Measurements from ENCODE around the gene IMMP2L.
"Not testable (repeated sequence)": the region's sequence is repeated elsewhere in the genome, so short reads cannot be mapped to it uniquely, and the experiment has no call there.

The IMMP2L gene

DNA sequence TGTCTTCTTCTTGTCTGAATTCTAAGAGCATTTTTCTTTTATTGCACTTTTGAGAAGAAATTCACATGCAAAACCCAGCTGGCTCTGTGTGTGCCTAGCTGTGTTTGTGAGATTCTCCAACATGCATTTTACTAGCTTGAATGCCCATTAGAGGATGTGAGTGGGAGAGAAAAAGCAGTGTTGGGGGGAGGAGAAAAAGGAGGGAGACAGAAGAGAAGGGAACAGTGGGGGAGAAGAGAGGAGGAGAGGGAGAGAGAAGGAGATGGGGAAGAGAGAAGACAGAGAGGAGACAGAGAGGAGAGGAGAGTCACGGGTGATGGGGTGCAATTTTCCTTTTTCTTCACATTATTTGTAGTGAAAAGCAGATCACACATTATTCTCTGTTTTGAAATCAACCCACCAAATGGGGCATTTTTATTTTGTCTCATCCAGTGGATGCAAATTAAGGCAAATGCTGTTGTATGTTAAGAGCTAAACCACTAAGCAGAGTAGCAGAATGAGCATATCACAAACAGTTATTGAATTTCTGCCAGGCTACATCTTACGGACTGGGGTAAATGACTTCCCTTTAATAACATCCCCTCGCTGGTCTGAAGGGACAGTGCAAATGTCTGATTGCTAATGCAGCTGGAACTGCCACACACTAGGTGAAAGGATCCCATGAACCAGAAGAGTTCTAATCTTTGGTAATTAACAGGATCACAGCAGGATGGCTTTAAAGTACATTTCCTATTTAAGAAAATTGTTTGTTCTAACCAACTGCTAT, 470.5 kb downstream of the IMMP2L start:
- no peak for FAIRE-seq

DNA sequence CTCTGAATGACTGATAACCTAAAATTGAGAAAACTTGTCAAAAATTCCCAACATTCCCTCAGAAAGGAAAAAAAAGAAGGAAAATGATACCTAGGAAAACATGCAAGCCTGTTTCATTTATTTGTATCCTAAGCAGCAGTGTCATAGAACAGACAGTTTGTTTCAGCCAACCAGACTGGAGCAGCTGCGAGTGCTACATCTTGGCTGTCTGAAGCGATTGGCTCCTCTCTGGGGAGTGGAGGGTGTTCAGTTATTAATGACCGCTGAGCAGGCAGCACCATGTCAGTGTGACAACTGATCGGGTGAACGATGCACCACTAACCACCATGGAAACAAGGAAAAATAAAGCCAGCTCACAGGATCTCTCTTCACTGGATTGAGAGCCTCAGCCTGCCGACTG, 471.4 kb downstream of the IMMP2L start, which contains the start of gene LRRN3:
Gene LRRN3 (plus strand): TSS at position 282 of the 400 bp plus-strand sequence. CDS start 31,646 bp downstream, outside the sequence.
- FAIRE-seq = no peak

DNA sequence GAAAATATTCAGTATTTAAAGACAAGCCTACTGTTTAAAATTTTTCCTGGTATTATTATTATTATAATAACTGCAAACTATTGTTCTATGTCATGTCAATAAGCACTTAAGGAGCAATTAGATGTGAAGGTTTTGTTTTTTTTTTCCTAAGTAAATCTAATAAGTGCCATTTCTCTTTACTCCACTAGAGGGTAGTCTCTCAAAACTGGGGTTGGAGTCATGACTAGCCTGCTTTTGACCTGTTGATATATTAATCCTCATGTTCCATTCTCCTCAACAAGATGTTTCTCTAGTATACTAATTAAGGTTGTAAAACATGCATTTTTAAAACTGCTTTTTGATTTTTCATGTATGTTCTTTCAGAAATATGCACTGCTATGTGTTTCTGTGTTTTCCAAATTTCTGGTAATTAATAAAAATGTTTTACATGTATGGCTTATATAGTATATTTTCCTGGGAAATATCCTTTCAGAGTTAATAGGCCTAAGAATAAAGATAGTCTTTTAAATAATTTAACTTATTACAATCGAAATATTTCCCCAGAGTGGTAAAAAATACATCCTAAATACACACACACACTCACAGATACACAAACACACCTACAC, 472.4 kb downstream of the IMMP2L start:
- peak; percentile 87 for FAIRE-seq

DNA sequence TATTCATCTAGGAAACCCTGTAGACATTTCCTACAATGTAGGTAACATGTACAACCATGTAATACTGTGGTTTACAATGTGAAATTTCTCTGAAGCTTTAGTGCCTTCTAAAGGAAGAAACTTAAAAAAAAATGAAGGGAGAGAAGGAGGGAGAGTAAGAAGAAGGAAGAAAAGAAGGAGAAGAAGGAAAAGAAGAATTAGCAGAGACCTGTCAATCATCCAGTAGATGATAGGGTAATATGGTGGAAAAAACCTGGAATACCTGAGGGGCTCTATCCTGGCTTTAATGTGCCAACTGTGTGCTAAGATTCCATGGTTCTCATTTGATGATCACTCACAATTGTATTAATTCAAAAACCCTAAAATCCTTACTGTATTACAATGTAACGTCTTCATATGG, 474.0 kb downstream of the IMMP2L start:
- no peak for FAIRE-seq

DNA sequence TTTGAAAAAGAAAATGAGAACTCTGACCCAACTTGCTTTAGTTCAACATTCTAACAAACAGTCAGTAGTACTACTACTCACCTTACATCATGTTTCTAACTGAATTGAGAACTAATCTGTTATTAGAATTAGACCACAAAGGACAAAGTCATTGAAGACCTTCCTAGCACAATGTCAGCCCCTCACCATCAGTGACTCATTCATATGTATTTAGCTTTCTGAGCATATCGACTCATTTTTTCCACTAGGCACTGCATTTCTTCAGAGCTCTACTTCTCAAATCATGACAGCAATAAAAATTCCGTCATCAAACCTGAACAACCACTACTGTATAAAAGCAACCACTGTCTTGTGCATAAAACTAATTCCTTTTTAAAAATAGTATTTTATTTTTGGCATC, 475.8 kb downstream of the IMMP2L start:
- no peak for FAIRE-seq

DNA sequence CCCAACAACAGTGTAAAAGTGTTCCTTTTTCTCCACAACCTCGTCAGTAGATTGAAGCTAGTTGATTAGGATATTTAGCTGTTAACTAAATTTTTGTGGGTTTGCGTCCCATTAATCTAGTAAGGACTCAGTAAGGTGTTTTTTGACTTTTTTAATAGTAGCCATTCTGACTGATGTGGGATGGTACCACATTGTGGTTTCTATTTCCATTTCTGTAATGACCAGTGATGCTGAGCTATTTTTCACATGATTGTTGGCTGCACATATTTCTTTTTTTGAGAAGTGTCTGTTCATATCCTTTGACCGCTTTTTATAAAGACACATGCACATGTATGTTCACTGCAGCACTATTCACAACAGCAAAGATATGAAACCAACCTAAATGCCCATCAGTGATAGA, 476.9 kb downstream of the IMMP2L start:
- no peak for FAIRE-seq

DNA sequence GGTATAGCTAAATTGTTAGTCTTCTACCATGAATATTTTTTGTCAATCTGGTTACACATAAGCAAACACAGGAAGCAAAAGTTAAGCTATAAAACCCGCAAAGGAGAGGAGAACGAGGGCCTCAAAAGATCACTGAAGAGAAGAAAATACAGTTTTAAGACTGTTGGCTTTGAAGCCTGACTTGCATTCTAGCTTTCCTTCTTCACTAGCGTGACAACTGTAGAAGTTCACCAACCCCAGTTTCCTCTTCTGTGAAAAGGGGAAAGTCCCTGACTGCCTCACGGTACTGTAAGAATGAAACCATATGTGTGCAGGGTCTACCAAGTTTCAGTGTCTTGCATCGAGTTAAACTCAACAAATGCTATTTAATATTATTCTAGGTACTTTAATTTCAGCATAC, 478.9 kb downstream of the IMMP2L start:
- FAIRE-seq = no peak

DNA sequence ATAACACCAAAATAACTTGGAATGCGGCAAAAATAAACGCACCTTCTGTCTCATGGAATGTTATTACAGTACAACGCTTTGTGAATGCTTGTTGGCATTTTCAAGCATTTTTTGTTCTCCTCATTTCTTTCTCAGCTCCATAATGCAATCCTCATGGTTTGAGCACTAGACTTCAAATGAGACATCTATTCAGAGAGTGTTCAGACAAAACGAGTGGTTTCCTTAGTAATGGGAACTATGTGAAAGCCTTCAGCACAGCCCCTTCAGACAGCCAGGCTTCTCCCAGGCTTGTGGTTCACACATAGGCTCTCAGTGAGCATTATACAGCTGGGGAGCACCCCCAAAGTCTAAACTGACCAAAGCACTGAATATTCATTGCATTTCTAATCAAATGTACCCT, 479.9 kb downstream of the IMMP2L start:
- FAIRE-seq = no peak

DNA sequence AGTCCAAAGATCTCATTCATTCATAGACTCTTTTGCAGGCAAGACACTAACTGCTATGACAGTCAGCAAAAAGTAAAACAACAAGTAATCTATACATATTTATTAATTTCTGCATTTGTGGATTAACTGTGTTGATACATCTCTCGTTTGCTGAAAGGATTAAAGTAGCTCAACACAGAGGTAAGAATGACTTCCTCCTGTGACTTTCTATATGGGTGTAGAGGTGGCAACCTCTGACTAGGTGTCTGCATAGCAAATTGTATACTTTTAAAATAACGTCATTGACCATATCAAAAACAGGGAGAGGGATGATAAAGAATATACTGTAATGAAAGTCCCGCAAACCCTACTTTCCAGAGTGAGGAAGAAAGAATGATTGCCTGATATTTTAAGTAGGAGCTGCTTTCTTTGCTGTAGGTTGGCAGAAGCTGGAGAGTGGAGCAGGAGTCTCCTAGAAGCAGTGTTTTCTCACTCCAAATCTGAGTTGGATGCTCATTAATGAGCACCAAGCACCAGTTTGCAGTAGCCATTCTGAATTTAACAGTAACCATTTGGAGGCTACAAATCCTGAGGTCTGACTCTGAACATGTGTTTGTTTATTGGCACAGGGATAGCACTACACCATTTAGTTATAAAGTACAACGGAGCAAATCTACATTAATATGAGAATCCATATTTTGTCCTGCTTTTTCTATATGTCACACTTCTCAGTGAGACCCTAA, 480.6 kb downstream of the IMMP2L start:
- no peak for FAIRE-seq

DNA sequence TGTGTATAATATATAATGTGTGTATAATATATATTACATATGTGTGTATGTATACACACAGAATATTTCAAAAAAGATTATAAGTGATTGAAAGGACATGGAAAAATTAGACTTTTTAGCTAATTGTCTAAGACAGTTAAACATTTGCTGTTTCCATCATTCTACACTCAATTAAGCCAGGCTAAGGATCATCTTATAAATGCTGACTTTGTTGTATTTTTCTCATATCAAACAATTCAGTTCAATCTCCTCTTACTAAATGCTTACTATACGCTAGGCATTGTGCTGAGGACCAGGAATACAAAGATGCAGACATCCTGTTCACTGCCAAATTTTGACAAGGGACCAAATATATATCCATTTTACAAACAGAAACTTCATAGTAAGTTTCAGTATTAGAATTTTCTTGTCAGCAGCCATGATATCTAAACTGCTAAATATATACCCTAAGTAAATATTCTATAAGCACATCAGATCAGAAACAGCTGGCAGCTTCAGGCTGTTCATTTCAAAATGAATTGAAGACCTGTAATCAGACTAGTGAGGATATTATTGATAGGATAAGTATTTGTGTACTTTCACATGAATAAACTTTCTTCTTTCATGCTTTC, 481.7 kb downstream of the IMMP2L start:
- FAIRE-seq = no peak

DNA sequence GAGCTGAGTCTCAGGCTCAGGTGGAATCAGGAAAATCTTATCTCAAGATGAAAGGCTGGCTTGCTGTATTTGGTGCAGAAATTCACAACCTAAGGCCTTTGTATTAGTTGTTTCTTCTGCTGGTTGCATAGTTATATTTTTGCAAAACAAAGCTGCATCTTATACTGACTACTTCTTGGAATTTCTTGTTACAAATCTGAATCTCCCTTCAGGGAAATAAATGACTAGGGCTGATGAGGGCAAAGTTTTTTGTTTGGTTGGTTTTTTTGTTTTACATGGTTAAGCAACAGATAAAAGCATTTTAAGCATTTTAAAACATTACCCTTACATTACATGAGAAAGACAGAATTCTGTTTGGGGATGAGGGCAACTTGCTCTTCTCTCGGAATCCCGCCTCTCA, 485.3 kb downstream of the IMMP2L start:
- no peak for FAIRE-seq

DNA sequence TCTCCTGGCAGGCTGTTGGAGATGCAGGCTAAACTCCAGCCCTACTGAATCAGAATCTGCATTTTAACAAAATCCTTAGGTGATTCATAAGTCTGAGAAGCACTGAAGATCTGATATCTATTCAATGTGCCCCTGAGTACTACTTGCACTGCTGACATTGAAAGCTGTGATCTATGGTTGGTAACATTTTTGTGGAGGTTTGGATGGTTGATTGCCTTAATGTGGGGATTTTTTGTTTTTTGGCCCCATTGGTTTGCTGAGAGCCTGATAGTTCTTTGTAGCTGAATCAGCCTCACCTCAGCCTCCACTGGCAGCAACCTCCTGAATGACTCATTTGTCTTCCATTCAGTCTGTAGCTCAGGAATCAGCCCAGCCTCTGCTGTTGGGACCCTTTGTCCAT, 486.1 kb downstream of the IMMP2L start:
- no peak for FAIRE-seq

DNA sequence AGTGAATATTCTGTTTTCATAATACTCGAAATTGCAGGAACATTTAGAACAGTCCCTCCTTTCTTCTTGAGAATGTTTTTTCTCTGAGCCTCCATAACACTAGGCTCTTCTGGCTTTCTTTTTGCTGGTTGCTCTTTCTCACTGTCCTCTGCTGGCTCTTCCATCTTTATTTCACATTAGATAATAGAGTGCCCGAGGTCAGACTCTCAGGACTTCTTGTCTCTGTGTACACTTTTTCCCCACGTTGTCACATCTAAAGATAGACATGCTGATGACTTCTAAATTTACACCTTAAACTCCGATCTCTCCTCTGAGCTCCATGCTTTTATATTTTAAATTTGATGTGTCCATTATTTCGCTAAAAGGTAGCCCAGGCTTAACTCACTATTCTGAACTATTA, 486.8 kb downstream of the IMMP2L start:
- FAIRE-seq = no peak

DNA sequence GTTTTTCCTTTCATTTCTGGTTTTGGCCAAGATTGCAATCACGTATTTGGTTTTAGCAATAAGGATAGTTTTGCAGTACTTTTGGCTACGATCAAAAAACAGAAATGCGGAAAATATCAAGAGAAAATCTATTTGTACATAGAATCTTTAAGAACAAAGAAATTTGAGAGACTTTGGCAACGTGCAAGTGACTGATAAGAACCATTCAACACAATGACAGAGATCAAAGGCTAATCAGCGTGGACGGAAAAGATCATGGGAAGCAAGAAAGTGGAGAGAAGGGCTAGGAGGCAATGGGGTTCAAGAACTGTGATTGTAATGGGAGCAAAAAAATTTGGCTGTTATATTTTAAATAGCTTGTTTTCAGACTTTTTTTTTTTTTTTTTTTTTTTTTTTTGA, 487.5 kb downstream of the IMMP2L start:
- no peak for FAIRE-seq

DNA sequence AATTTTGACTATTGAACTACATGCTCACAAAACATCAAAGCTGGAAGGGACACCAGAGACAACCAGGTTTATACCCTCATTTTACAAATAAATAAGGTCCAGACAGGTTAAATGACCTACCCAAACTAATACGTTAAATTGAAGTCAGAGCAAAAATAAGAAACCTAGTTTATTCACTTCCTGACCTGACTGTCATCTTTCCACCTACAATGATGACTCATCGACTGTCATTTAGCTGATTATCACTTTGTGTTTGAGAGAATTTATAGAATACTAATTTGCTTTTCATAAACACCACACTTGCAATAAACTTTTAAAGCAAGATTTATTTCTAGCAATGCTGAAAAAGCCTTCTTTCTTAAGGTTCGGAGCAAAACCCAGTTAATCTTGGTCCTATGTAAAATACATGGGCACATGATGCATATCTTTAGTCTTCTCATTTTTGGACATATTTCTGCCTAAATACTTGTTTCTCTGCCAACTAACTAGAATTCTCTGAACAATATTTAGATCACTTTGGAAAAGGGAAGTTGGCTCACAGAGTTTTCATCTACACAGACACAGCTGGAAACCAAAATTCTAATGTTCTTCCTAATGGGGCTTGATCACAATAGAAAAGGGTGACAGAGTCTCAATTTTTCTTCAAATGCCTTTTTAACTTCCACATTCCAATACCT, 488.1 kb downstream of the IMMP2L start:
- FAIRE-seq = no peak

DNA sequence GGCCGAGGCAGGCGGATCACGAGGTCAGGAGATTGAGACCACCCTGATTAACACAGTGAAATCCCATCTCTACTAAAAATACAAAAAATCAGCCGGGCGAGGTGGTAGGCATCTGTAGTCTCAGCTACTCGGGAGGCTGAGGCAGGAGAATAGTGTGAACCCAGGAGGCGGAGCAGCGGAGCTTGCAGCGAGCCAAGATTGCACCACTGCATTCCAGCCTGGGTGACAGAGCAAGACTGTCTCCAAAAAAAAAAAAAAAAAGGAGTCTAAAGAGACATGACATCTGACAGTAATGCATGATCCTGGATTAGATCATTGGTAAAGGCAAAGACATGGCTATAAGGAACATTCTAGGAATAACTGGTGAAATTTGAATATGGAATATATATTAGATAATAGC, 489.6 kb downstream of the IMMP2L start:
- FAIRE-seq = not testable (repeated sequence)

DNA sequence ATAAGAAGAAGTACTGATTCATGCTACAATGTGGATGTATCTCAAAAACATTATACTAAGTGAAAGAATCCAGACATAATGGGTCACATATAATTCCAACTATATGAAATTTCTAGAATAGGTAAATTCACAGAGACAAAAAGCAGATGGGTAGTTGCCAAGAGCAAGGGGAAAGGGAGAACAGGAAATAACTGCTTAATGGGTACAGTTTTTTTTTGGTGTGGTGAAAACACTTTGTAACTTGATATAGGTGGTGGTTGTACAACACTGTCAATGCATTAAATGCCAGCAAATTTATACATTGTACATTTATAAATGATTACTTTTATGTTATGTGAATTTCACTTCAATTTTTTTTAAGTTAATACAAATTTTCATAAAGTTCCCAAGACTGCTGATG, 490.7 kb downstream of the IMMP2L start:
- FAIRE-seq = no peak

DNA sequence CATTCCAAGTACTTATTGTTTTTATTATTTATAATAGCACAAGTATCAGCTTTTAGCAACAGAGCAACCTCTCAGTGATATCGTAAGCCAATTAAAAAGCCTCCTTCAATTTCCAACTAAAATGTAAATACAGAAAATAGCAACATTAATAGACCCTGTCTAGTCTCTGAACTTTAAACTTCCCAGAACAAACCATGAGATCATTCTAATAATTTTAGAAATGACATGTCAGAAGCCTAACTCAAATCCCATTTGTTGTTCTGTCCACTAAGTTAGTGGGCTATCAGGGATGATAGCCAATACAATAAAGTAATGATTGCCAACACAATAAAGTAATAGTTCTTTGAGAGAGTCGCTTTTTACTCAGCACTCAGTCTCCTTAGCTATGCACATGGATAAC, 493.7 kb downstream of the IMMP2L start:
- no peak for FAIRE-seq

DNA sequence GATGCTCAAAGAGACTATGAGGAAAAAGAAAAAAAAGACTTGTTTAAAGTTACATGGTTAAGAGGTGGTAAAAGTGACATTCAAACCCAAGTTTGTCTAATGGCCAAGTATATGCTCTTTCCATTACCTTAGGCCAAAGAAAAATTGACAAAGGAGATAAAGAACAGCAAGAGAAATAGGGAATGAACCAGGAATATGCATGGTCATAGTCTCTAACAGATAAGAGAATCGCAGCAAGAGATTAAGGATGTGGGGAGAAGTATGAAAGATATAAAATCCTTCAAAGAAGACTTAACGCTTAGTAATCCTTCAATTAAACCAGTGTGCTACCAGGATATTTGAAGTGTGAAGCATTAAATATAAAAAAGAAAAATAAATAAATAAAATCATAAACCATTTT, 494.6 kb downstream of the IMMP2L start:
- no peak for FAIRE-seq

DNA sequence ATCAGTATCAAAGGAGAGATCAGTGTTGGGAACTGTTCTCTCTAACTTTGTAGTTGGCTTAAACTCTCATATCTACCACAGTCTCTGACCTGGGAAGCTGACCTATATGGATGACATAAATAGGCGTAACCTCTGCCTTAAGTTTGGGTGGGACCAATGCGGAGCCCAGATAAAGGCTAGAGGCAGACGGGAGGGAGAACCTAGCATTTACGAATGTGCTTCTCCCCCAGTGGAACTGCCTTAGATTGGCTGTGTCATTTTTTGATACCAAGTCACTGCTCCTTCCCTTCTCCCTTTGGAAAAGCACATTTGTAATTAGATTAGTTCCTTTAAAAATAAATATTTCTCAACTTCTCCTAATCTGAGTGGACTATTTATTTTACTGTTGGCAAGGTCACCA, 495.0 kb downstream of the IMMP2L start:
- no peak for FAIRE-seq

DNA sequence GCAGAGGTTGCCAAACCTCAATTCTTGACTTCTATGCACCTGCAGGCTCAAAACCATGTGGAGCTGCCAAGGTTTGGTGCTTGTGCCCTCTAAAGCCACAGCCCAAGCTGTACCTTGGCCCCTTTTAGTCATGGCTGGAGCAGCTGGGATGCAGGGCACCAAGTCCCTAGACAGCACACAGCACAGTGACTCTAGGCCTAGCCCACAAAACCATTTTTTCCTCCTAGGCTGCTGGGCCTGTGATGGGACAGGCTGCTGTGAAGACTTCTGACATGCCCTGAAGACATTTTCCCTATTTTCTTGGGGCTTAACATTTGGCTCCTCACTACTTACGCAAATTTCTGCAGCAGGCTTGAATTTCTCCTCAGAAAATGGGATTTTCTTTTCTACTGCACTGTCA, 499.1 kb downstream of the IMMP2L start:
- FAIRE-seq = no peak

DNA sequence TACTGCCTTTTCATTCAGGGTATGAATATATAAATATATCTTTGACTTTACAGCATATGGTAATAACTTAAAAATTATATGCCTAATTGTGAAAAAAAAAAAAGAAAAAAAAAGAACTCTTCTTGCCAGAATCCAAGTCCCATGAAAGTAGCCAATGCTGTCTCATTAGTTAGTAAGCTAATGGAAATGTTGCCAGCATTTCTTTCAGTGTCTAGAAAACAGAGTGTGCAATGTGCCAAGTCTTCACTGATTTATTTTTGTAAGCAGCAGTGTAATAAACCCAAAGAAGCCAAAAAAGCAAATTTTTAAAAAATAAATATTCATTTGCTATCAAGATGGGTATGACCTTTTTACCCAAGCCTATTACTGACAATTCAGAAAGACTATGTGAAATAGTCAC, 502.5 kb downstream of the IMMP2L start:
- no peak for FAIRE-seq

DNA sequence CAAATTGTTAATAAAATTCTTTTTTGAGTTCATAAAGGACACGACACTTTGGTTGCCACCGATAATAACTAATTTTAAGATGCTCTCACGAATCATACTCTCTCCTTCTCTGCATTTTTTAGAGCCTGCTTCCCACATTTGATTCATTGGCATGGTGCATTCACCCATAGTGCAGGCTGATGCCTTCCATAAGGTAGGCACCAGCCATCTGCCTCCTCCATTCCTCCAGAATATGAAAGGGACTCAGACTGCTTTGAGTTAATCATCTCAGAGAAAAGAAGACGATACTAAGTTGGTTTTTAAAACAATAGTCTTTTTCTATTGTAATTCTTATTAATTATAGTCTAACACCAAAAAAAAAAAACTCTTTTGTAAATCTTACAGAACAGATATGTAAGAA, 505.2 kb downstream of the IMMP2L start:
- FAIRE-seq = no peak

Data from G401.6 (cell line).